IPS DF 6.9 (cell line): ENCODE measurements around the gene RALB.

Experiments used
- DNase-seq: peaks from one replicate; pipeline ENCODE4 v3.0.0-alpha.2; 2013; ENCODE audit warnings: low read depth, low spot score
- H3K27ac ChIP-seq: one replicate; pipeline ENCODE4 v1.5.1; 2013; ENCODE audit warnings: low read length, control low read depth
- H3K27me3 ChIP-seq: 2 replicates; pipeline ENCODE4 v1.6.1; 2013; ENCODE audit warnings: mild to moderate bottlenecking, low read length; ENCODE audit not compliant: control insufficient read depth, insufficient read depth
- H3K36me3 ChIP-seq: 2 replicates; pipeline ENCODE4 v1.6.1; 2013; ENCODE audit warnings: low read length; ENCODE audit not compliant: control insufficient read depth, insufficient read depth
- H3K4me1 ChIP-seq: 2 replicates; pipeline ENCODE4 v1.6.1; 2013; ENCODE audit warnings: low read length; ENCODE audit not compliant: control insufficient read depth, insufficient read depth
- H3K4me3 ChIP-seq: 2 replicates; pipeline ENCODE4 v1.5.1; 2013; ENCODE audit warnings: mild to moderate bottlenecking, low read length
- H3K9me3 ChIP-seq: 2 replicates; pipeline ENCODE4 v1.6.1; 2013; ENCODE audit warnings: low read length, inconsistent platforms; ENCODE audit not compliant: control insufficient read depth, insufficient read depth
- WGBS: extraction: QIAGEN DNeasy Blood & Tissue Kit; methylation state at CpG from one replicate; pipeline ENCODE4 v1.1.7; 2013; ENCODE audit warnings: mixed read lengths, missing lambda C conversion rate; ENCODE audit not compliant: insufficient read length, insufficient coverage; 5-methylcytosine and 5-hydroxymethylcytosine counted together

RALB gene

GRCh38 chr2:120294008-120294340, 41.3 kb downstream of the RALB start:
- Histone ChIP-seq H3K4me3 (no peak overlapping the region), H3K36me3 (no peaks in the 10 kb centered on the region), H3K27me3 (no peaks in the 10 kb centered on the region), H3K27ac (no peak overlapping the region), H3K4me1 (peaks cover 6% of the 10 kb centered on the region; the same call in 1 of the 2 replicates), H3K9me3 (no peaks in the 10 kb centered on the region)
- DNase-seq = no peak
- no CpG with 5 or more reads among the region's 3 CpGs for WGBS

GRCh38 chr2:120298173-120298835, 45.7 kb downstream of the RALB start:
- H3K36me3 ChIP-seq = no peaks in the 10 kb centered on the region
- no peak for DNase-seq
- no peaks in the 10 kb centered on the region for H3K9me3 ChIP-seq
- H3K4me1 ChIP-seq = no peaks in the 10 kb centered on the region
- WGBS = no CpG with 5 or more reads among the region's 7 CpGs
- no peak overlapping the region for H3K27ac ChIP-seq
- no peaks in the 10 kb centered on the region for H3K27me3 ChIP-seq
- H3K4me3 ChIP-seq = no peak overlapping the region

- Histone ChIP-seq H3K4me1 (no peaks in the 10 kb centered on the region), H3K9me3 (no peaks in the 10 kb centered on the region), H3K27ac (no peak overlapping the region), H3K4me3 (no peak overlapping the region), H3K36me3 (no peaks in the 10 kb centered on the region), H3K27me3 (no peaks in the 10 kb centered on the region)
- no CpG with 5 or more reads among the region's 9 CpGs for WGBS
- no peak for DNase-seq
These were observed 46.4 kb downstream of the RALB start for GRCh38 chr2:120299004-120299403.

GRCh38 chr2:120299561-120299960, 46.9 kb downstream of the RALB start:
- Histone ChIP-seq H3K36me3 (no peaks in the 10 kb centered on the region), H3K4me1 (no peaks in the 10 kb centered on the region), H3K4me3 (no peak overlapping the region), H3K9me3 (no peaks in the 10 kb centered on the region), H3K27me3 (no peaks in the 10 kb centered on the region), H3K27ac (no peak overlapping the region)
- no CpG with 5 or more reads among the region's 6 CpGs for WGBS
- DNase-seq = no peak

GRCh38 chr2:120300385-120300784, 47.7 kb downstream of the RALB start:
- Histone ChIP-seq H3K4me1 (no peaks in the 10 kb centered on the region), H3K36me3 (no peaks in the 10 kb centered on the region), H3K9me3 (no peaks in the 10 kb centered on the region), H3K4me3 (no peak overlapping the region), H3K27me3 (no peaks in the 10 kb centered on the region), H3K27ac (no peak overlapping the region)
- DNase-seq = no peak
- no CpG with 5 or more reads among the region's 10 CpGs for WGBS

- Histone ChIP-seq H3K9me3 (no peaks in the 10 kb centered on the region), H3K27me3 (no peaks in the 10 kb centered on the region), H3K36me3 (no peaks in the 10 kb centered on the region), H3K27ac (no peak overlapping the region), H3K4me3 (no peak overlapping the region), H3K4me1 (no peaks in the 10 kb centered on the region)
- no peak for DNase-seq
- no CpG with 5 or more reads among the region's 5 CpGs for WGBS
These were observed 48.6 kb downstream of the RALB start for GRCh38 chr2:120301284-120301683.

GRCh38 chr2:120302301-120302700, 49.6 kb downstream of the RALB start:
- no peak for DNase-seq
- H3K4me3 ChIP-seq = no peak overlapping the region
- no CpG with 5 or more reads among the region's 12 CpGs for WGBS
- no peaks in the 10 kb centered on the region for H3K9me3 ChIP-seq
- no peaks in the 10 kb centered on the region for H3K27me3 ChIP-seq
- no peak overlapping the region for H3K27ac ChIP-seq
- H3K36me3 ChIP-seq = no peaks in the 10 kb centered on the region
- H3K4me1 ChIP-seq = no peaks in the 10 kb centered on the region

- no peak for DNase-seq
- Histone ChIP-seq H3K9me3 (no peaks in the 10 kb centered on the region), H3K27ac (no peak overlapping the region), H3K4me1 (no peaks in the 10 kb centered on the region), H3K4me3 (no peak overlapping the region), H3K36me3 (no peaks in the 10 kb centered on the region), H3K27me3 (no peaks in the 10 kb centered on the region)
- no CpG with 5 or more reads among the region's 6 CpGs for WGBS
These were observed 50.5 kb downstream of the RALB start for GRCh38 chr2:120303177-120303576.

GRCh38 chr2:120305296-120305695, 52.6 kb downstream of the RALB start:
- H3K27me3 ChIP-seq = no peaks in the 10 kb centered on the region; the same call in 1 of the 2 replicates
- no CpG with 5 or more reads among the region's 6 CpGs for WGBS

GRCh38 chr2:120305937-120306490, 53.4 kb downstream of the RALB start:
- H3K36me3 ChIP-seq = no peaks in the 10 kb centered on the region
- no CpG with 5 or more reads among the region's 5 CpGs for WGBS
- DNase-seq = no peak
- no peak overlapping the region for H3K4me3 ChIP-seq
- H3K9me3 ChIP-seq = no peaks in the 10 kb centered on the region
- no peak overlapping the region for H3K27ac ChIP-seq
- H3K27me3 ChIP-seq = peaks cover 2% of the 10 kb centered on the region; the same call in 1 of the 2 replicates
- H3K4me1 ChIP-seq = 0 out of 2 replicates have a peak, but pooled peaks cover 1% of the 10 kb centered on the region

More at GRCh38 chr2:120305296-120305695, 52.6 kb downstream of the RALB start:
- no peaks in the 10 kb centered on the region for H3K9me3 ChIP-seq
- H3K36me3 ChIP-seq = no peaks in the 10 kb centered on the region
- no peak overlapping the region for H3K27ac ChIP-seq
- no peak overlapping the region for H3K4me3 ChIP-seq
- no peak for DNase-seq
- H3K4me1 ChIP-seq = 0 out of 2 replicates have a peak, but pooled peaks cover 1% of the 10 kb centered on the region

GRCh38 chr2:120307482-120307881, 54.8 kb downstream of the RALB start:
- Histone ChIP-seq H3K4me3 (no peak overlapping the region), H3K27me3 (peaks cover 2% of the 10 kb centered on the region; the same call in 1 of the 2 replicates), H3K27ac (no peak overlapping the region), H3K36me3 (no peaks in the 10 kb centered on the region), H3K9me3 (no peaks in the 10 kb centered on the region), H3K4me1 (0 out of 2 replicates have a peak, but pooled peaks cover 1% of the 10 kb centered on the region)
- DNase-seq = no peak
- WGBS = no CpG with 5 or more reads among the region's 7 CpGs
